IMR-90 (cell line): ENCODE data around the gene CCDC90B. TPM values are rescaled to one million over a fixed set of nuclear protein-coding genes. Genes with fewer than 3 reads are reported as not detected.

ENCODE experiments used
- ATAC-seq: fragments of 200-7000 bp; cut with Tn5 transposase; 2 replicates; pipeline ENCODE4 v1.9.1; 2020; ENCODE audit warnings: low read depth, mild to moderate bottlenecking, moderate library complexity
- BruUV-seq: library from RNA; stranded (reverse); fragments of 400-500 nt; replicated peaks from 2 replicates; lab custom pipeline; 2021; lab: Mats Ljungman, UMichigan
- CTCF ChIA-PET: fragments of 300-600 bp; formaldehyde crosslinking; extraction: SDS; loops from one replicate; lab custom pipeline; 2021; ENCODE audit warnings: antibody characterized with exemption; lab: Yijun Ruan, JAX
- POLR2A ChIA-PET: fragments of 300-600 bp; sonication (Branson Sonifier 250); formaldehyde crosslinking; loops from one replicate; lab custom pipeline; 2022; ENCODE audit warnings: antibody characterized with exemption; ENCODE audit not compliant: unreplicated experiment; lab: Charles Lee
- DNase-seq: peaks from one replicate; pipeline ENCODE4 v3.0.0; 2013
- H2AFZ ChIP-seq: replicated peaks from 2 replicates; pipeline ENCODE3; 2013; ENCODE audit warnings: low read length, mild to moderate bottlenecking; ENCODE audit not compliant: poor library complexity
- H2AK5ac ChIP-seq: 2 replicates; pipeline ENCODE4 v1.6.1; 2013; ENCODE audit warnings: low read depth, low read length, inconsistent platforms
- H2AK9ac ChIP-seq: replicated peaks from 2 replicates; pipeline ENCODE3; 2013; ENCODE audit warnings: mild to moderate bottlenecking, low read depth, low read length, moderate library complexity; ENCODE audit not compliant: poor library complexity
- H2BK120ac ChIP-seq: 2 replicates; pipeline ENCODE4 v1.6.1; 2013; ENCODE audit warnings: low read depth, low read length, inconsistent platforms
- H2BK15ac ChIP-seq: 3 replicates; pipeline ENCODE4 v1.6.1; 2013; ENCODE audit warnings: low read depth, low read length, inconsistent platforms
- H2BK20ac ChIP-seq: 2 replicates; pipeline ENCODE4 v1.6.1; 2013; ENCODE audit warnings: low read depth, mild to moderate bottlenecking, inconsistent platforms, low read length, moderate library complexity
- H2BK5ac ChIP-seq: 2 replicates; pipeline ENCODE4 v1.6.1; 2013; ENCODE audit warnings: mild to moderate bottlenecking, low read depth, low read length, inconsistent platforms; ENCODE audit not compliant: poor library complexity, severe bottlenecking
- H3K14ac ChIP-seq: replicated peaks from 2 replicates; pipeline ENCODE4 v1.6.1; 2013; ENCODE audit warnings: low read depth, low read length, inconsistent platforms
- H3K18ac ChIP-seq: 2 replicates; pipeline ENCODE4 v1.6.1; 2013; ENCODE audit warnings: low read depth, low read length, control low read depth
- H3K23ac ChIP-seq: 2 replicates; pipeline ENCODE4 v1.6.1; 2013; ENCODE audit warnings: low read depth, low read length, inconsistent platforms
- H3K27ac ChIP-seq: 2 replicates; pipeline ENCODE4 v1.5.1; 2013; ENCODE audit warnings: mild to moderate bottlenecking, control low read depth, low read length; ENCODE audit not compliant: insufficient read depth
- H3K27me3 ChIP-seq: 2 replicates; pipeline ENCODE4 v1.6.1; 2013; ENCODE audit warnings: low read length; ENCODE audit not compliant: control insufficient read depth, insufficient read depth
- H3K36me3 ChIP-seq: 2 replicates; pipeline ENCODE4 v1.6.1; 2013; ENCODE audit warnings: low read length, mixed read lengths; ENCODE audit not compliant: control insufficient read depth, insufficient read depth
- H3K4ac ChIP-seq: 2 replicates; pipeline ENCODE4 v1.6.1; 2013; ENCODE audit warnings: low read depth, low read length, inconsistent platforms
- H3K4me1 ChIP-seq: 2 replicates; pipeline ENCODE4 v1.6.1; 2013; ENCODE audit warnings: low read length, mixed read lengths; ENCODE audit not compliant: control insufficient read depth, insufficient read depth
- H3K4me2 ChIP-seq: 2 replicates; pipeline ENCODE4 v1.6.1; 2013; ENCODE audit warnings: low read depth, mild to moderate bottlenecking, control low read depth, low read length, moderate library complexity
- H3K4me3 ChIP-seq: 2 replicates; pipeline ENCODE4 v1.5.1; 2013; ENCODE audit warnings: low read depth, mild to moderate bottlenecking, control low read depth, low read length, moderate library complexity; ENCODE audit not compliant: insufficient read depth
- H3K56ac ChIP-seq: 2 replicates; pipeline ENCODE4 v1.6.1; 2013; ENCODE audit warnings: low read length, inconsistent platforms; ENCODE audit not compliant: insufficient read depth; ENCODE audit errors: extremely low read depth
- H3K79me1 ChIP-seq, 2 experiments: 2 replicates each; pipeline ENCODE4 v1.6.1; 2013; ENCODE audit warnings: low read length in 2 of 2, inconsistent platforms in 1 of 2, low read depth in 1 of 2
- H3K9ac ChIP-seq: 2 replicates; pipeline ENCODE4 v1.6.1; 2013; ENCODE audit warnings: low read depth, low read length, control low read depth
- H3K9me1 ChIP-seq: 2 replicates; pipeline ENCODE4 v1.6.1; 2013; ENCODE audit warnings: low read length, inconsistent platforms; ENCODE audit not compliant: insufficient read depth
- H3K9me3 ChIP-seq: 2 replicates; pipeline ENCODE4 v1.6.1; 2013; ENCODE audit warnings: low read length; ENCODE audit not compliant: control insufficient read depth, insufficient read depth
- H4K20me1 ChIP-seq: 2 replicates; pipeline ENCODE4 v1.6.1; 2013; ENCODE audit warnings: low read length, inconsistent platforms; ENCODE audit not compliant: insufficient read depth
- H4K5ac ChIP-seq: 2 replicates; pipeline ENCODE4 v1.6.1; 2013; ENCODE audit warnings: mild to moderate bottlenecking, low read depth, low read length, control low read depth
- H4K8ac ChIP-seq, 2 experiments: 2 replicates each; pipeline ENCODE4 v1.6.1; 2013; ENCODE audit warnings: low read depth in 2 of 2, low read length in 2 of 2, control low read depth in 1 of 2, inconsistent platforms in 1 of 2
- H4K91ac ChIP-seq: 2 replicates; pipeline ENCODE4 v1.6.1; 2013; ENCODE audit warnings: low read depth, low read length, inconsistent platforms; ENCODE audit not compliant: insufficient read depth
- BHLHE40 ChIP-seq: fragments of 150-350 bp; IDR thresholded peaks from 2 replicates; pipeline ENCODE4 v1.6.1; 2016; ENCODE audit warnings: mild to moderate bottlenecking, low read depth, low read length
- CEBPB ChIP-seq: IDR thresholded peaks from 2 replicates; pipeline ENCODE4 v1.6.1; 2012; ENCODE audit warnings: low read depth, low read length, improper control_type of control experiment
- ELK1 ChIP-seq: fragments of 150-350 bp; IDR thresholded peaks from 2 replicates; pipeline ENCODE4 v1.6.1; 2016; ENCODE audit warnings: low read depth, mild to moderate bottlenecking, low read length, moderate library complexity, borderline replicate concordance
- FOS ChIP-seq: fragments of 150-350 bp; IDR thresholded peaks from 2 replicates; pipeline ENCODE4 v1.6.1; 2016; ENCODE audit warnings: low read depth, low read length
- MAFK ChIP-seq: IDR thresholded peaks from 2 replicates; pipeline ENCODE4 v1.6.1; 2012; ENCODE audit warnings: low read depth, low read length, improper control_type of control experiment
- MAZ ChIP-seq: IDR thresholded peaks from 2 replicates; pipeline ENCODE4 v1.6.1; 2012; ENCODE audit warnings: low read depth, mild to moderate bottlenecking, low read length, improper control_type of control experiment, moderate library complexity, borderline replicate concordance
- MXI1 ChIP-seq: IDR thresholded peaks from 2 replicates; pipeline ENCODE4 v1.6.1; 2012; ENCODE audit warnings: low read depth, mild to moderate bottlenecking, low read length, moderate library complexity, borderline replicate concordance
- NFE2L2 ChIP-seq: fragments of 150-350 bp; IDR thresholded peaks from 2 replicates; pipeline ENCODE4 v1.6.1; 2016; ENCODE audit warnings: low read depth, mild to moderate bottlenecking, low read length
- POLR2A ChIP-seq: IDR thresholded peaks from 2 replicates; pipeline ENCODE4 v1.6.1; 2012; ENCODE audit warnings: mild to moderate bottlenecking, low read depth, low read length
- RAD21 ChIP-seq: IDR thresholded peaks from 2 replicates; pipeline ENCODE4 v1.6.1; 2012; ENCODE audit warnings: low read length, improper control_type of control experiment
- RCOR1 ChIP-seq: IDR thresholded peaks from 2 replicates; pipeline ENCODE4 v1.6.1; 2012; ENCODE audit warnings: mild to moderate bottlenecking, low read length, improper control_type of control experiment; ENCODE audit not compliant: insufficient replicate concordance
- RFX5 ChIP-seq: IDR thresholded peaks from 2 replicates; pipeline ENCODE4 v1.8.0; 2012; ENCODE audit warnings: low read depth, mild to moderate bottlenecking, low read length, moderate library complexity
- SMC3 ChIP-seq: fragments of 150-350 bp; IDR thresholded peaks from 2 replicates; pipeline ENCODE4 v1.6.1; 2016; ENCODE audit warnings: low read depth, mild to moderate bottlenecking, antibody characterized with exemption, low read length, moderate library complexity
- USF2 ChIP-seq: fragments of 150-350 bp; IDR thresholded peaks from 2 replicates; pipeline ENCODE4 v1.6.1; 2017; ENCODE audit warnings: mild to moderate bottlenecking, antibody characterized with exemption, low read length, low read depth
- WGBS, 2 experiments: methylation state at CpG; one replicate each; pipeline versions ENCODE4 v1.1.5 to v1.1.7; 2013; ENCODE audit warnings: missing lambda C conversion rate in 2 of 2; ENCODE audit not compliant: insufficient read length in 1 of 2; ENCODE audit errors: extremely low coverage in 2 of 2; 5-methylcytosine and 5-hydroxymethylcytosine counted together
- dilution Hi-C: fragments of 300-500 bp; cut with HindIII; formaldehyde crosslinking; loops from one replicate; pipeline ENCODE4 v1.14.3; 2018; ENCODE audit warnings: low sequenced_read_pairs; ENCODE audit not compliant: unreplicated experiment
- in situ Hi-C: fragments of 300-500 bp; cut with MboI; formaldehyde crosslinking; loops from 3 replicates; pipeline ENCODE4 v1.14.3; 2019; ENCODE audit warnings: low sequenced_read_pairs, inconsistent platforms, mixed read lengths
- intact Hi-C: fragments of 100-400 bp; cut with micrococcal nuclease; formaldehyde crosslinking; loops from 2 replicates; pipeline ENCODE4 v1.10.0; 2022
- polyA plus RNA-seq, 3 experiments: library from polyadenylated mRNA; depleted of rRNA; stranded (reverse); fragments of >200 nt; gene quantifications; 2 replicates each; pipeline ENCODE4 v1.2.3, GENCODE V29; 2012; ENCODE audit warnings: low replicate concordance in 1 of 3
- total RNA-seq: library from RNA; depleted of rRNA; stranded (reverse); fragments of >200 nt; gene quantifications from 2 replicates; pipeline ENCODE4 v1.2.3, GENCODE V29; 2012

Gene CCDC90B
- total and polyA plus RNA-seq, 2 of the 4 experiments (the other 2 are of a cell fraction): 35.8 to 43.7 TPM

GRCh38 chr11:83335446-83336070, 49.4 kb upstream of the CCDC90B start:
- Histone ChIP-seq H3K79me1 (no peaks in the 10 kb centered on the region), H3K4me1 (no peaks in the 10 kb centered on the region), H3K18ac (no peak overlapping the region), H3K23ac (no peak overlapping the region), H3K27ac (no peak overlapping the region), H3K56ac (no peak overlapping the region), H2BK120ac (no peak overlapping the region), H3K9ac (no peak overlapping the region), H2BK20ac (no peak overlapping the region), H4K8ac (no peak overlapping the region), H4K91ac (no peak overlapping the region), H2BK15ac (no peak overlapping the region), H3K14ac (no peak overlapping the region), H3K4ac (no peak overlapping the region), H2BK5ac (no peak overlapping the region), H3K4me3 (no peak overlapping the region), H3K27me3 (no peaks in the 10 kb centered on the region), H3K9me1 (no peaks in the 10 kb centered on the region), H2AFZ (no peak overlapping the region), H2AK9ac (no peak overlapping the region), H2AK5ac (no peak overlapping the region), H4K20me1 (no peaks in the 10 kb centered on the region), H3K4me2 (no peak overlapping the region), H3K36me3 (no peaks in the 10 kb centered on the region), H3K9me3 (no peaks in the 10 kb centered on the region), H4K5ac (no peak overlapping the region)
- DNase-seq (no peak), ATAC-seq (no peak)
- POLR2A ChIA-PET: no interaction called here
- WGBS, 2 experiments: no CpG with 5 or more reads among the region's 4 CpGs
- in situ Hi-C loops: no loop called here
- dilution Hi-C loops: no loop called here
- no TSS peak for BruUV-seq
- intact Hi-C loops: no loop called here
- CTCF ChIA-PET: no interaction called here
- TF ChIP-seq RAD21 (no peak), BHLHE40 (no peak), ELK1 (no peak), SMC3 (no peak), MAZ (no peak), RFX5 (no peak), USF2 (no peak), FOS (no peak), POLR2A (no peak), CEBPB (no peak), MAFK (no peak), RCOR1 (no peak), NFE2L2 (no peak), MXI1 (no peak)
